OCI-LY3 (cell line): ENCODE data around the gene RNF121.

ENCODE experiments used
- CTCF ChIP-seq: fragments of 200-600, 300-600 bp; sonication (generic); IDR thresholded peaks from 2 replicates; pipeline ENCODE4 v1.5.1; 2014; ENCODE audit warnings: antibody characterized with exemption, low read length, low read depth
- EZH2phosphoT487 ChIP-seq: fragments of 200-600 bp; shearing (Covaris generic); IDR thresholded peaks from 2 replicates; pipeline ENCODE4 v1.6.1; 2018; ENCODE audit warnings: antibody characterized with exemption, mixed run types, low read depth

GRCh38 chr11:72038491-72038890 lies 109.6 kb downstream of the RNF121 start:
- TF ChIP-seq CTCF (no peak), EZH2phosphoT487 (no peak)
